Embryonic facial prominence (tissue), 1 donor: ENCODE measurements around the gene NLRP1.
"Not testable (repeated sequence)": the region's sequence is repeated elsewhere in the genome, so short reads cannot be mapped to it uniquely, and the experiment has no call there.

Experiments used
- DNase-seq: peaks from one replicate; pipeline ENCODE4 v3.0.0-alpha.2; 2016; ENCODE audit errors: extremely low spot score

NLRP1 gene

DNA sequence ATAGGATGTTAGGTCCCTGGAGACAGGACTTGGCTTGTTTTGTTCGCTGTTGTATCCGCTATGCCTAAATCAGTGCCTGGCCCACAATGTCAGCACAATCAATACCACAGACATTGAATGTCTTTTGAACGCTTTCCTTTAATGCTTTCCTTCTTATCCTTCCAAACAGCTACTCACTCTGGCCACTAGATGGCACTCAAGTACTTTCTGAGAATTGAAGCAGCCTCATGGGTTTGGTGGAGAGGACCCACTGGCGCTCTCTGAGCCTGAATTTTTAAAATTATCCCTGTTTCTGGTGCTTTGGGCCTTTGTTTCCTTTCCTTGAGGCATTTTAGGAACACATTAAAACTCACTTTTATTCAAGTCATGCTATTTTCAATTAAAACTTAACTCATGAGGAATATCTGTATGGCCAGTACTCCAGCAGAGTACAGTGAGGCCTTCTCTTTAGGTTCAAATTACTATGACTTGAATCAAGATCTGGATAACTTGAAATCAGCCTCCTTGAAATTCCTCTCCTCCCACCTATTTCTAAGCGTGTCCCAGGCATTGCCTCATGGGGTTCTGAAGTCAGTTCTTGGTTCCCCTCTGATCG lies 3.2 kb upstream of the NLRP1 start:
- DNase-seq, result peak; percentile 57

DNA sequence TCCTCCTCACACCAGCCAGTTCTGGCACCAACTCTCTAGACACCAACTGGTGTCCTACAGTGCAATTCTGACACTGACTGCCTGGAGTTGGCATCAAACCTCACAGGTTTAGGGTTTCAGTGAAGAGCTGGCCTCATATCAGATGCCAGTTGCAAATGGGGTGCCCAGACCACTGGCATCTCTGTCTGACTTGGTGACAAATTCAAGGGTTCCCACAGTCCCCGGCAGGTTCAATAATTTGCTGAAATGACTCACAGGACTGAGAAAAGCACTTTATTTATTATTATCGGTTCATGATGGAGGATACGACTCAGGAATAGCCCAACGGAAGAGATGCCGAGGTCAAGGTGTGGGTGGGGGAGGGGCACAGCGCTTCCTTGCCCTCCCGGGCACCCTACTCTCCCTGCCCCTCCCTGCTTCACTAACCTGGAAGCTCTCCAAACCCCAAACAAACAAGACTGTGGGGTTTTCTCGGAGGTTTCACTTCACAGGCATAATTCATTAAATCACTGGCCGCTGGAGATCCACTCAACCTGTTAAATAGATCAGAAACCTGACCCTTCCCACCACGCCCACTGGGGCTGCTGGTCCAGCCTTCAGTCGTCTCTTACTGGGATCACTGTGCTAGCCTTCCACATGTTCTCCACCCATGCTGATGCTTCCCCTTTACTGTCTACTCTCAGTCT lies 1.7 kb upstream of the NLRP1 start:
- DNase-seq, result no peak

DNA sequence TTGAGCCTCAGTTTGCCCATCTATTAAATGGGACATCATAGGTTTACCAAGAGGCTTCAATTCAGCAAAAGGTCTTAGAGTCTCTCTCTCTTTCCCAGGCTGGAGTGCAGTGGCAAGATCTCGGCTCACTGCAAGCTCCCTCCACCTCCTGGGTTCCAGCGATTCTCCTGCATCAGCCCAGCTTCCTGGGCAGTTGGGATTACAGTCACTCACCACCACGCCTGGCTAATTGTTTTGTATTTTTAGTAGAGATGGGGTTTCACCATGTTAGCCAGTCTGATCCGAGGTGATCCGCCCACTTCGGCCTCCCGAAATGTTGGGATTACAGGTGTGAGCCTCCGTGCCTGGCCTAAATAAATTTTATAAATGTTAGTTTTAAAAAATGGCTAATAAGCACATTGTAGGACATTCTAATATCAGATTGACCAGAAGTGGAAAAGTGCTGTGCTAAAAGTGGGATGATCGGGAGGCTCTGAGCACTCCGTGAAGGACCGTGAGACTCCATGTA lies 1.0 kb upstream of the NLRP1 start:
- no peak for DNase-seq

DNA sequence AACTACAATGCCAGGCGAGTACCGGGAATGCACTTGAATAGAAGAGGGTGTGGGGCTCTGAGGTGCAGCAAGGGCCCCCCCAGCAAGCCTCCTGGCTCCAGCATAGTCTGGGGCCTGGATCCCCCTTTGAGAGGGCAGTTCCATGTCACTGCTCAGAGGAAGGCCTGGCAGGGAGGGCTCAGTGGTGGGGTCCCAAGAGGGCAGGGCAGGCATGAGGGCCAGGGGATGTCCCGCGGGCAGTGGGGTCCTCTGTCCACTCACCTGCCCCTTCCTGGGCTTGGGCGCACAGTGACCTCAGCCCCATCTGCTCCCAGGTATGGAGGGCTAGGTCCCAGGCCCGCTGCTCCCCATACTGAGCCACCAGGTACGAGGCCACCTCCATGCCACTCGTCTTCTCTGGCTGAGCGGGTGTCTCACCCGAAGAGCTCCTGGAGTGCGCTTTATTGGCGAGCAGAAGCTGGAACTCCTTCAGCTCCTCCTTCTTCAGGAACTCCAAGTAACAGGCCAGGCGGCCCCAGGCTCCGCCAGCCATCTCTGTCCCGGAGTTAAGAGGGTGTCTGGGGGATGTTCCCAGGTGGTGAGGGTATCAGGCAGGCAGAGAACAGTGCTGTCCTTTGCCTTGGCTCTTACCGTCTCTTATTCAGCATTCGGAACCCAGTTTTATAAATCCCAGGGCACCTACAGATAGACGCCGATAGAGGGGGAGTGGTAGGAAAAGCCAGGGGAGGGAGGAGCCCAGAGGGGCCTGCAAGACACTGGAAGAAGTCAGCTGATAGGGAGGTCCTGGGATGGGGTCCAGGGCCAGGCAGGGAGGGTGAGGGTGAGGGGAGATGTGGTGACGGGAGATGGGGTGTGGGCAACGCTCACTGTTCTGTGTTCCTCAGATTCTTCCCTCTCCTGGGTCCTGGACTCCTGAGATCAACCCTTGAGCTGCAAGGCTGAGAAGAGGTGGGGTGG lies 605 bp downstream of the NLRP1 start:
- no peak for DNase-seq

DNA sequence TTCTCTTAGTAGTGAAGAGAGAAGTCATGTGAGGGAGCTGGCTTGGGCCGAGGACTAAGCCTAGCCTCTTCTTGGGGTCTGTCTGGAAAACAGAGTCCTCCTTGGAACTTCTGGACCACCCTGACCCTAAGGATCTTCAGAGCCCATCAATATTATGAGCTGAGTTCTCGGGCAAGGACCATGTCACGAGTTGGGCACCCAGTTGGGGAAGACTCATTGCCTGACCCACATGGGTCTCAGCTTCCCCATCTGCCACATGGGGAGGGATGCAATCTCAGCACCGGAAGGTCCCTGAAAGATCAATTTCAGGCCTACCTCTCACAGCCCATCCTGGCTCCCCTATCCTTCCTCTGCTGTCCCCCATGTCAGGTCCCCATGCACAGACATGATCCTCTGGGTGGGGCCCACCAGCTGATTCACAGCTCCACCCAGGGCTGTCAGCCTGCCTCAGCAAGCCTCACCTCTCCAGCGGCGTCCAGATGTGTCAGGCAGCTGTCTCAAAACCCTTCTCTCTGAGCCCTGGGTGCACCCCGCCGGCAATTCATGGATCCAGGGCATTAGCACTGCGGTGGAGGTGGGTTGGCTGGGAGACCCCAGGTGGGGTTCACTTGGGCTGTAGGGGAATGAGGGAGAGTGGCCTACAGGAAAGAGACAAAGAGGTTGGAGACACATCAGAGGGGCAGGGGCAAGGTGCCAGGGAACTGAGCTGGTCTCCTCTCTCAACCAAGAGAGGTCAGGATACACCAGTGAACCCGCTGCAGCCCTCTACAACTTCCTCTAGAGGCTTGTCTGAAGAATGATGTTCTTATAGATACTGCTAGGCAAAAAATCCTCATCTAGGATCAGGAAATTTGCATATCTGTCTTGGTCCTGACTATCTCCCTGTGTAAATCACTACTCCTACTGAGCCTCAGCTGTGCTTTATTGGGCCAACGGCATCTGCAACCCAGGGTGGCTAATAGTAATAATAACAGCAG lies 1.8 kb downstream of the NLRP1 start:
- DNase-seq, result no peak

DNA sequence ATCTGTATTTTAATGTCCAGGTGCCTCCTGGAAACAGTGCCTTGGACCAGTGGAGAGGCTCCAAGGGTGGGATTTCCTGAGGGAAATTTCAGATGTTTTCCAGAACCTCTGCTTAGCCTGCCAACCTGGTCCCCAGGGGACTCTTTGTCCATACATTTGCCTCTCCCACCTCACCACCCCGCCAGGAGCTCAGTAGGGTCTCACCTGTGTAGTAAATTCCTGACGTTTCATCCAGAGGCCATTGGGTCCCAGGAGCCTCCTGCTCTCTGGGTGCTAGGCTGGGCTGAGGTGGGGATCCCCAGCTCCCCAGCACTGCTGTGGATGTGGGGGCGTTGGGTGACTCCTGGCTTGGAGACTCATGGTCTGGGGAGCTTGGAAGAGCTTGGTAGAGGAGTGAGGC lies 2.7 kb downstream of the NLRP1 start:
- no peak for DNase-seq

DNA sequence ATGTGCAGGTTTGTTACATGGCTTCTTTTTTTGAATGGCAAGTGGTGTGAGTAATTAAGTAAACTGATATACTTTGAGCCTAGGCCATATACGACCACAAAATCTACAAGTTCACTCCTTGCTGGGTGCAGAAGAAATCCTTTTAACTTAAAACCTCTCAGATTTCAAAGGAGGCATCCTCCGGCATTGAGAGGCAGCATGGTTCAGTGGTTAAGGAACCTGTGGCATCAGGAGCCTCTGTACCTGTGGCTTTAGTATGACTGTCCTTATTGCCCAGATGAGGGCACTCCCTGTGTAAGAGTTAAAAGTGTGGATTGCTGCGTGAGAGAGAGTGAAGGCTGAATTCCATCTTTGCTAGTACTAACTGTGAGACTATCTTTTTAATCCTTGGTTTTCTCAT lies 3.3 kb downstream of the NLRP1 start:
- DNase-seq, result no peak

DNA sequence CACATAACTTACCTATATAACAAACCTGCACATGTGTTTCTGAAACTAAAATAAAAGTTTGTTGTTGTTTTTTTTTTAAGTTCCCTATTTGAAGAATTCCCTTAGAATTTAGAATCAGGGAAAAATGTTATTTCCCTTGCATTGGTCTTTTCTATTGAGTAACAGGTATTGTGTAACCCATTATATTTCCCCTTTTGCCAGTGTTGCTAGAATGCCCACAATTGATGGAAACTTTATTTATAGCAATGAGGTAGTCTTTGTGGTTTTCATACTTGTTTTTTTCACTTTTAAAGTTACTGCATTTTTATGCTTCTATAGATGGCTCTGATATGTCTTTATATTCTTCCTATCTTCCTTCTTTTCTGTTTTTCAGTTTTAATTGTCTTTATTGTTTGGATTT lies 3.9 kb downstream of the NLRP1 start:
- no peak for DNase-seq

DNA sequence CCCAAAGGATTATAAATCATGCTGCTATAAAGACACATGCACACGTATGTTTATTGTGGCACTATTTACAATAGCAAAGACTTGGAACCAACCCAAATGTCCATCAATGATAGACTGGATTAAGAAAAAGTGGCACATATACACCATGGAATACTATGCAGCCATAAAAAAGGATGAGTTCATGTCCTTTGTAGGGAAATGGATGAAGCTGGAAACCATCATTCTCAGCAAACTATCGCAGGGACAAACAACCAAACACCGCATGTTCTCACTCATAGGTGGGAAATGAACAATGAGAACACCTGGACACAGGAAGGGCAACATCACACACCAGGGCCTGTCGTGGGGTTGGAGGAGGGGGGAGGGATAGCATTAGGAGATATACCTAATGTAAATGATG lies 5.5 kb downstream of the NLRP1 start:
- DNase-seq, result not testable (repeated sequence)

DNA sequence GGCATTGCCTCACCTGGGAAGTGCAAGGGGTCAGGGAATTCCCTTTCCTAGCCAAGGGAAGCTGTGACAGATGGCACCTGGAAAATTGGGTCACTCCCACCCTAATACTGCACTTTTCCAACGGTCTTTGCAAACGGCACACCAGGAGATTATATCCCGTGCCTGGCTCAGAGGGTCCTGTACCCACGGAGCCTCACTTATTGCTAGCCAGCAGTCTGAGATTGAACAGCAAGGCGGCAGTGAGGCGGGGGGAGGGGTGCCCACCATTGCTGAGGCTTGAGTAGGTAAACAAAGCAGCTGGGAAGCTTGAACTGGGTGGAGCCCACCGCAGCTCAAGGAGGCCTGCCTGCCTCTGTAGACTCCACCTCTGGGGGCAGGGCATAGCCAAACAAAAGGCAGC lies 11.3 kb downstream of the NLRP1 start:
- DNase-seq, result not testable (repeated sequence)

DNA sequence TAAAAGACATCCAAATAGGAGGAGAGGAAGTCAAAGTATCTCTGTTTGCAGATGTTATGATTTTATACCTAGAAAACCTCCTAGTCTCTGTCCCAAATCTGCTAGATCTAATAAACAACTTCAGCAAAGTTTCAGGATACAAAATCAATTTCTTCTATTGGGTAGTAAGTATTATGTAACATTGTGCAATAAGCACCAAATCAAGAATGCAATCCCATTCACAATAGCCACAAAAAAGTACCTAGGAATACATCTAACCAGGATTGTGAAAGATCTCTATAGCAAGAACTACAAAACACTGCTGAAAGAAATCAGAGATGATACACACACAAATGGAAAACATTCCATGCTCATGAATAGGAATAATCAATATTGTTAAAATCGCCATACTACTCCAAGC lies 13.0 kb downstream of the NLRP1 start:
- no peak for DNase-seq

DNA sequence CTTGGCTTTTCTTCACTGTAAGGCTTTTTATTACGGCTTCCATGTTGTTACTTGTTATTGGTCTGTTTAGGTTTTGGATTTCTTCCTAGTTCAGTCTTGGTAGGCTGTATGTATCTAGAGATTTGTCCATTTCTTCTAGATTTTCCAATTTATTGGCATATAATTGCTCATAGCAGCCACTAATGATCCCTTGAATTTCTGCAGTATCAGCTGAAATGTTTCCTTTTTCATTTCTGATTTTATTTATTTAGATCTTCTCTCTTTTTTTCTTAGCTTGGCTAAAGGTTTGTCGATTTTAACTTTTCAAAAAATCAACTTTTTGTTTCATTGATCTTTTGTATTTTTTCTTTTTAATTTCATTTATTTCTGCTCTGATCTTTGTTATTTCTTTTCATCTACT lies 18.5 kb downstream of the NLRP1 start:
- DNase-seq, result no peak

DNA sequence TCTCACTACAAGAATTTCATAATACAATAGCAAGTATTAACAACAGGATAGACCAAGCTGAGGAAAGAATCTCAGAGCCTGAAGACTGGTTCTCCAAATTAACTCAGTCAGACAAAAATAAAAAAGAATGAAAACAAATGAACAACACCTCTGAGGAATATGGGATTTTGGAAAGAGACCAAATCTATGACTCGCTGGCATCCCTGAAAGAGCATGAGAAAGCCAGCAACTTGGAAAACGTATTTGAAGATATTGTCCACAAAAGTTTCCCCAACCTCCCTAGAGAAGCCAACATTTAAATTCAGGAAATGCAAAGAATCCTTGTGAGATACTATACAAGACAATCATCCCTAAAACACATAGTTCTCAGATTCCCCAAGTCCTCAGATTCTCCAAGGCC lies 20.9 kb downstream of the NLRP1 start:
- DNase-seq, result no peak

DNA sequence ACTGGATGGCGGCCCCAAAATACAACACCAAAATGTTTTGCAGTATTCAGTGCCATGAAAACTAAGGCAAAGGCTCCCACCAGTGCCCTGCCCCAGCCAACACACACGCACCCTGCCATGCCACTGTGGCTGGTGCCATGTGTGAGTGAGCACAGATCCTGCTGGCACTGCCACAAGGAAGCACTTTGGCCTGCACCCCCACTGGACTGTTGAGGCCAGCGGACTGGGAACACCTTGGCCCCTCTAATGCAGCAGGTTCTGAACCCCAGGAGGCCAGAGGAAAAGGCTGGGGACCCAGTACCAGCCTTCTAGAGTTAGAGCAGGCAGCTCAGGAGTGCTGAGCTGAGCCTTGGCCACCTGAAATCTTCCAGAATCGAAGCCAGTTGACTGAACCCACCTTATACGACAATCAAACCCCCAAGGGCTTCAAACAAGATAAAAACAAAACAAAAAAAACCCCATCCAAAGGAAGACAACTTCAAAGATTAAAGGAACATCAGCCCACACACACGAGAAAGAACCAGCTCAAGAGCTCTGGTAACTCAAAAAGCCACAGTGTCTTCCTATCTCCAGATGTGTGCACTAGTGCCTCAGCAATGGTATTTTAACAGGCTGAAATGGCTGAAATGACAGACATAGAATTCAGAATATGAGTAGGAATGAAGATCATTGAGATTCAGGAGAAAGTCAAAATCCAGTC lies 21.5 kb downstream of the NLRP1 start:
- no peak for DNase-seq

DNA sequence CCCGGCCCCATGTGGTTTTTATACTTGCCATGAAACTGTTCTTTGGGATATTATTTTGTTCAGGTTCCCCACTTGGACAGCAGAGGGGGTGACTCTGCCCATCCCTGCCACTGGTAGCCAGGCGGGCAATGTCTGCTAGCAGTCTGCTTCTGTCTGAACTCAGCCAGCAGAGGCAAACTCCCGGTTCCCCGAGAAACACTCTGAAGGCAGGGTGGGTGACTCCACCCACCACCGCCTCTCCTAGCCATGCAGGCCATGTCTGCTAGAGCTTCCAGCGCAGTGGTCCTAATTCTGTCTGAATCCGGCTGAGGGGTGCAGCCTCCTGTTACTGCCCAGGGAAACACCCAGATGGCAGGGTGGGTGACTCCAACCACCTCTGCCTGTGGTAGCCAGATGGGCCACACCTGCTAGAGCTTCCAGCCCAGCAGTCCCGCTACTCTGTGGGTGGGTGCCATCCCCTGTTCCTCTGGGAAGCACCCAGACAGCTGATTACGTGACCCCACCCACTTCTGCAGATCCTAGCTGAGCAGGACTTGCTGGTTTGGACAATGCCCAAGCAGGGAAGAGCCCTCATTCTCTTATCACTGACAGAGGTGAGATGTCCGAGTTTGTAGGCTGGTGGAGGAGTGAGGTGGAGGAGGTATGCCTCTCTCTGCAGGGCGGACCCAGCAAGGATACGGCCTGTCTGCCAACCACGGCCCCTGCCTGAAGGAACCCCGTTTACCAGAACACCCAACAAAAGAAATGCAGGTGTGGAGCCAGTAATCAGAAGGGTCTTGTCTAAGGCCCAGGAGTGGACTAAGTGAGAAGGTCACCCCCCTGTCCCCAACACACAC lies 22.4 kb downstream of the NLRP1 start:
- no peak for DNase-seq

DNA sequence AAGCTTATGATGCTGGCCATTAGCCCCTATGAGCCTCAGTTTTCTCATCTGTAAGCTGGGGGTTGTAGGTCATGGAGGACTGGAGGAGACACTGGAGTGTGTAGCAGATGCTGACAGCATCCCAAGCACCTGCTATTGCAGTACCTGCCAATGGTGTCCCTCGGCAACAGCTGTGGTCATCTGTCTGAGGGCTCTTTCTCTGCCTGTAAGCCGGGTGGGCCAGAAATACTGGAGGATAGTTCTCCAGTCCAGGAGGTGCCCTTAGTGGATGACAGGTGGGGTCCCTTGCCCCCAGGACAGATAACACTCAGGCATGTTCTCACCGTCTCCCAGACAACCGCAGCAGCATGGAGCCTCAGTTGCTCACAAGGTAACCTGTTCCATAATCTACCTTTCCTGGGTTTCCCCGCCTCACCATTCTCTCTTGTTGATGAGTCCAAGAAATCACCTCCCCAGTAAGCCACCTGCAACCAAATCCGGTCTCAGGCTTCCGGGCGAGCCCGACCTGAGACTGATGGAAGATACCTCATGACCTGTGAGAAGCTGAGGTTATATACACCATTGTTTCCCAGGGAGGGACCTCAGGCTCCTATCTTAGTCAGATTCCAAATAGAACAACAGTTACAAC lies 23.8 kb downstream of the NLRP1 start:
- no peak for DNase-seq

DNA sequence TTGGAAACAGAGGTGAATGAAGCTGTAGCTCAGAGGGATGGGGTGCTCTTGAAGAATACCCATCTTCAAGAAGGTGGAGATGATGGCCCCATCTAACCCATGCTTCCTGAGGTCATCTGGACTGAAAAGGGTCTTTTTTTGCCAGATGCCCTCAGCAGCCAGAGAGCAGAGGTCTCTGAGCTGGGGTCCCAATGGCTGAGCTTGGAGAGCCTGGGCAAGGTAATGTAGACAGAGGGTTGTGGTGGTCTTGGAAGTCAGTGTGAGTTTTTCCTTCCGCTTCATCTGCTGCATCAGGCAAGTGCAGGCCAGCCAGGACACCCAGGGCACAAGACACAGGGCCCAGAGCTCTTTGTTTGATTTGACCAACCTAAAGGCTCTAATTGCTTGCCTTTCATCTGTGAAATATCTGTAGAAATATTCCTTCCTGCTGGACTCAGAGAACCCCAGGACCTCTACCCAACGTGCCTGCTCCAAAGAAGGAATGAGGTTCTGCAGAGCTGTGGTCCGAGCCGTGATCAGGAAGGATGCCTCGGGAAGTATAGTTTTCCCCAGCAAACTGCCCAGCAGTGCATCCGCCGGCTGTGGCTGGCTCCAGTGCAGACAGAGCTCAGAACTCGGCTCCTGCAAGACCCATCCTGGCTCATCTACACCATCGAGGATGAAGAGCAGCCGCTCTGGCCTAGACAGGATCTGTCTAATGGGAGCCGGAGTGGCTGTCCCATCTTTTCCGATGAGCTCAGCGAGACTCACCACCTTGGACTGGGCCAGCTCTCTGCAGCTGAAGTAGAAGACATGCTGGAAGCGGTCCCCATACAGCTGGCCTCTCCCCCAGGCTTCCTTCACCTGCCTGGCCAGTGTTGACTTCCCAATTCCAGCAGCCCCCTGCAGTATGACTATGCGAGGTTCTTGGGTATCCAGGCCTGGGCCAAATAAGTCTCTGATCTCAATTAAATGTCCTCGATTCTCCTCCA lies 25.2 kb downstream of the NLRP1 start:
- DNase-seq, result no peak

DNA sequence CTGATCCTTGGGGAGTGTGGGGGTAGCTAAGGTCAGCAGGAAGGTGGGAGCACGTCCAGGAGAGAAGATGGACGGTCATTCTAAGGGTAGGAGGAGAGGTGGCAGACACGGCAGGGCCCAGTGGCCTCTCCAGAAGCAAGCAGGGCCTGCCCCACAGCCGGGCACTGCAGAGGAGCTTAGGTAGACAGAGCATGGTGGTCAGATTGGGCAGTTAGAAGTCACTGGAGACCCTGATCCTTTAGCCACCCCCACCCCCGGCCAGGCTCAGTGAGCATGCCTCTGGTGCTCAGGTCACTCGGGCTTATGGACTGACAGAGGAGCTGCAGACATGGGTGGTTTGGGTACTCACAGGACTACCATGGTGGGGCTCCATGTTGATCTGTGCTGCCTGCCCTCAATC lies 26.3 kb downstream of the NLRP1 start:
- DNase-seq, result no peak
